Measurements from ENCODE around the gene LRRC59. TPM values are rescaled to one million over a fixed set of nuclear protein-coding genes. Genes with fewer than 3 reads are reported as not detected.
A peak's percentile ranks its signal among the peaks of the same experiment; 100 is the strongest.

LRRC59 gene
- total and polyA plus RNA-seq, 2 of the 13 experiments (the other 11 are each of a cell fraction or from before 2014, with no cell fraction given), result 87.3 to 222 TPM

DNA sequence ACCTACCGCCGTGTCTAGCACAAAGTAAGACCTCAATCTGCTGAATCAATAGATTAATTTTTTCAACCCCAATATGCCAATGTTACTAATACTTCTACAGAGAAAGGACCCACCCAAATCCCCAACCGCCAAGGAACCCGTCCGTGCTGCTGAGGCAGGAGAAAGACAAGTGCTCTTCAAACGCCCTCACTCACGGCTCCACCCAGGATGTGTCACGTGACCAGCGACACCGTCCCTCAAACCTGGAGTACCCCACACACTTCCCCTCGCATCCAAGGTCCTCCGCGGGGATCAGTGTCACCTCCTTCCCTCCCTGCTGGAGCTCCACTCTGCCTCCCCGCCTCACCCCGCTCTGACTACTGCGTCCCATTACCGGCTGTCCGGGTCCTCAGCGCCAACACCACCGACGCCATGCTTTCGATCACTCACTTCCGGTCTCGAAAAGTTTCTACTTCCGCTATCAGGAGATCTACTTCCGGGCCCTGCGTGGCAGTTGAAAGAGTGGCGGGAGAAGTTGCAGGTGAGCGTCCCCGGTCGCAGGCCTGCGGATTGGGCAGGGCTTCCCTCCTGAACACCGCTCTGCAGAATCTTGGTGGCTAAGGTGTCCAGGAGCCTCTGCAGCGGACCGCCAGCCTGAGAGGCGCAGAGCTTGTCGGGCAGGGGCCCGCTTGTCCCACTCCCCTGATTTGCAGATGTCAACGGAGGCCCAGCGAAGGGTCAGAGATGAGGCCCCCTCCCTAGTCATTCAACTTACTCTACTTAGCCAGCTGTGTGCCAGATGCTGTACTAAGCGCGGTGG is 24.4 kb downstream of the LRRC59 start, which contains the start of the genes EME1 and MRPL27 (continued):
- TF ChIP-seq ZNF318 (CRISPR knock-in tag; IDR thresholded peaks at IDR 0.05), result peak; percentile 56
- peak; percentile 97 for TF ChIP-seq YY1 (IDR thresholded peaks at IDR 0.05; ENCODE audit: insufficient read depth, insufficient replicate concordance, low read depth, low read length)
- TF ChIP-seq TBX3 (IDR thresholded peaks at IDR 0.05; ENCODE audit: borderline replicate concordance), result peak; percentile 76
- TF ChIP-seq RNF219 (CRISPR knock-in tag; IDR thresholded peaks at IDR 0.05), result no peak
- TF ChIP-seq MTA3 (CRISPR knock-in tag; IDR thresholded peaks at IDR 0.05), result no peak
- TF ChIP-seq ZNF160 (CRISPR knock-in tag; IDR thresholded peaks at IDR 0.05), result peak; percentile 88
- TF ChIP-seq PAWR (CRISPR knock-in tag; IDR thresholded peaks at IDR 0.05; ENCODE audit: borderline replicate concordance), result no peak
- peak; percentile 80; the same call in 1 of the 2 replicates for TF ChIP-seq ZNF546 (CRISPR knock-in tag; conservative IDR thresholded peaks at IDR 0.05)
- no peak for TF ChIP-seq NBN (conservative IDR thresholded peaks at IDR 0.05)
- peak; percentile 95 for TF ChIP-seq ZNF510 (CRISPR knock-in tag; IDR thresholded peaks at IDR 0.05; ENCODE audit: low read depth)
- peak; percentile 96 for TF ChIP-seq SPEN (CRISPR knock-in tag; IDR thresholded peaks at IDR 0.05; ENCODE audit: low read depth)
- TF ChIP-seq, protein P1, sequence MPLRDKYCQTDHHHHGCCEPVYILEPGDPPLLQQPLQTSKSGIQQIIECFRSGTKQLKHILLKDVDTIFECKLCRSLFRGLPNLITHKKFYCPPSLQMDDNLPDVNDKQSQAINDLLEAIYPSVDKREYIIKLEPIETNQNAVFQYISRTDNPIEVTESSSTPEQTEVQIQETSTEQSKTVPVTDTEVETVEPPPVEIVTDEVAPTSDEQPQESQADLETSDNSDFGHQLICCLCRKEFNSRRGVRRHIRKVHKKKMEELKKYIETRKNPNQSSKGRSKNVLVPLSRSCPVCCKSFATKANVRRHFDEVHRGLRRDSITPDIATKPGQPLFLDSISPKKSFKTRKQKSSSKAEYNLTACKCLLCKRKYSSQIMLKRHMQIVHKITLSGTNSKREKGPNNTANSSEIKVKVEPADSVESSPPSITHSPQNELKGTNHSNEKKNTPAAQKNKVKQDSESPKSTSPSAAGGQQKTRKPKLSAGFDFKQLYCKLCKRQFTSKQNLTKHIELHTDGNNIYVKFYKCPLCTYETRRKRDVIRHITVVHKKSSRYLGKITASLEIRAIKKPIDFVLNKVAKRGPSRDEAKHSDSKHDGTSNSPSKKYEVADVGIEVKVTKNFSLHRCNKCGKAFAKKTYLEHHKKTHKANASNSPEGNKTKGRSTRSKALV (CRISPR knock-in tag; IDR thresholded peaks at IDR 0.05), result no peak
- peak; percentile 91 for TF ChIP-seq ZNF317 (CRISPR knock-in tag; IDR thresholded peaks at IDR 0.05)
- 0 out of 2 replicates have a peak, but pooled peaks have one; percentile 90 for TF ChIP-seq ZNF780A (CRISPR knock-in tag; IDR thresholded peaks at IDR 0.05)
- TF ChIP-seq KLF15 (CRISPR knock-in tag; IDR thresholded peaks at IDR 0.05; ENCODE audit: borderline replicate concordance), result peak; percentile 76; the same call in 1 of the 2 replicates
- peak; percentile 98 for TF ChIP-seq MXD4 (CRISPR knock-in tag; IDR thresholded peaks at IDR 0.05)
- peak; percentile 89 for TF ChIP-seq ZBTB20 (CRISPR knock-in tag; IDR thresholded peaks at IDR 0.05; ENCODE audit: borderline replicate concordance, low read depth)

Data from HepG2 (cell line).